ENCODE measurements around the gene ANXA5.

GRCh38 chr4:121728066-121728465, 31.3 kb upstream of the ANXA5 start:
- TF ChIP-seq, protein P1, sequence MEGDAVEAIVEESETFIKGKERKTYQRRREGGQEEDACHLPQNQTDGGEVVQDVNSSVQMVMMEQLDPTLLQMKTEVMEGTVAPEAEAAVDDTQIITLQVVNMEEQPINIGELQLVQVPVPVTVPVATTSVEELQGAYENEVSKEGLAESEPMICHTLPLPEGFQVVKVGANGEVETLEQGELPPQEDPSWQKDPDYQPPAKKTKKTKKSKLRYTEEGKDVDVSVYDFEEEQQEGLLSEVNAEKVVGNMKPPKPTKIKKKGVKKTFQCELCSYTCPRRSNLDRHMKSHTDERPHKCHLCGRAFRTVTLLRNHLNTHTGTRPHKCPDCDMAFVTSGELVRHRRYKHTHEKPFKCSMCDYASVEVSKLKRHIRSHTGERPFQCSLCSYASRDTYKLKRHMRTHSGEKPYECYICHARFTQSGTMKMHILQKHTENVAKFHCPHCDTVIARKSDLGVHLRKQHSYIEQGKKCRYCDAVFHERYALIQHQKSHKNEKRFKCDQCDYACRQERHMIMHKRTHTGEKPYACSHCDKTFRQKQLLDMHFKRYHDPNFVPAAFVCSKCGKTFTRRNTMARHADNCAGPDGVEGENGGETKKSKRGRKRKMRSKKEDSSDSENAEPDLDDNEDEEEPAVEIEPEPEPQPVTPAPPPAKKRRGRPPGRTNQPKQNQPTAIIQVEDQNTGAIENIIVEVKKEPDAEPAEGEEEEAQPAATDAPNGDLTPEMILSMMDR (IDR thresholded peaks at IDR 0.05; ENCODE audit: poor library complexity) = no peak
- TF ChIP-seq EZH2 (IDR thresholded peaks at IDR 0.05; ENCODE audit: borderline replicate concordance) (no peak), EZH2phosphoT487 (IDR thresholded peaks at IDR 0.05; ENCODE audit: low read depth, severe bottlenecking, unreplicated experiment) (no peak)

Data from hepatocyte (in vitro differentiated cells).